ENCODE data around the gene NFIX. TPM values are rescaled to one million over a fixed set of nuclear protein-coding genes. Genes with fewer than 3 reads are reported as not detected.

NFIX gene
- total RNA-seq, 4 donors from 2014 or later = 126 to 223 (median 176) TPM

- Histone ChIP-seq H3K9me3 (no peaks in the 10 kb centered on the region), H3K4me3 (peak within 1 kb of the TSS; percentile 83), H3K27ac (peak within 1 kb of the TSS; percentile 79), H3K4me1 (peaks cover 53% of the 10 kb centered on the region), H3K27me3 (no peaks in the 10 kb centered on the region), H3K36me3 (peaks cover 9% of the 10 kb centered on the region)
- 5% methylated on average over 28 of the region's 65 CpGs for WGBS
- peak; percentile 90 to 92 for DNase-seq (ENCODE audit: low spot score in 2 of 2)
- no peak for TF ChIP-seq POLR2AphosphoS5 (IDR thresholded peaks at IDR 0.05)
- no peak for TF ChIP-seq POLR2A (IDR thresholded peaks at IDR 0.05)
Observed at GRCh38 chr19:13117772-13118423, 122.6 kb downstream of the NFIX start, which contains the start of gene NACC1. TSS of gene NACC1 (plus strand) at chr19:13118264. CDS start at chr19:13135208, 16,944 bp downstream.

GRCh38 chr19:13118424-13119193, 123.3 kb downstream of the NFIX start:
- H3K4me1 ChIP-seq = peaks cover 53% of the 10 kb centered on the region
- H3K27ac ChIP-seq = peak overlapping the region; percentile 75
- no peaks in the 10 kb centered on the region for H3K9me3 ChIP-seq
- H3K27me3 ChIP-seq = no peaks in the 10 kb centered on the region
- DNase-seq (ENCODE audit: low spot score in 2 of 2) = peak in 1 of 2 donors; percentile 79
- 3% methylated on average over 20 of the region's 57 CpGs for whole genome bisulfite sequencing
- TF ChIP-seq POLR2A (IDR thresholded peaks at IDR 0.05) = no peak
- no peak for TF ChIP-seq CTCF (IDR thresholded peaks at IDR 0.05)
- TF ChIP-seq EP300 (IDR thresholded peaks at IDR 0.05) = no peak
- no peak for TF ChIP-seq POLR2AphosphoS5 (IDR thresholded peaks at IDR 0.05)
- H3K4me3 ChIP-seq = peak overlapping the region; percentile 83
- H3K36me3 ChIP-seq = peaks cover 2% of the 10 kb centered on the region

GRCh38 chr19:13119627-13120026, 124.4 kb downstream of the NFIX start:
- Histone ChIP-seq H3K4me3 (peak overlapping the region; percentile 83), H3K4me1 (peaks cover 53% of the 10 kb centered on the region)
- TF ChIP-seq EP300 (IDR thresholded peaks at IDR 0.05) = no peak
- no peak for TF ChIP-seq POLR2AphosphoS5 (IDR thresholded peaks at IDR 0.05)
- no peak for TF ChIP-seq POLR2A (IDR thresholded peaks at IDR 0.05)
- no peak for TF ChIP-seq CTCF (IDR thresholded peaks at IDR 0.05)

GRCh38 chr19:13120031-13120430, 124.8 kb downstream of the NFIX start:
- Histone ChIP-seq H3K4me1 (peaks cover 53% of the 10 kb centered on the region), H3K27ac (no peak overlapping the region)

More at GRCh38 chr19:13119627-13120026, 124.4 kb downstream of the NFIX start:
- Histone ChIP-seq H3K9me3 (no peaks in the 10 kb centered on the region), H3K36me3 (no peaks in the 10 kb centered on the region), H3K27ac (no peak overlapping the region), H3K27me3 (no peaks in the 10 kb centered on the region)
- no peak for DNase-seq (ENCODE audit: low spot score in 2 of 2)
- WGBS = 69% methylated on average over 8 of the region's 8 CpGs

GRCh38 chr19:13120817-13121216, 125.5 kb downstream of the NFIX start:
- H3K9me3 ChIP-seq = no peaks in the 10 kb centered on the region
- H3K4me1 ChIP-seq = peaks cover 47% of the 10 kb centered on the region
- H3K4me3 ChIP-seq = no peak overlapping the region
- WGBS = 73% methylated on average over 10 of the region's 10 CpGs
- no peak overlapping the region for H3K27ac ChIP-seq
- no peaks in the 10 kb centered on the region for H3K27me3 ChIP-seq
- peaks cover under 1% of the 10 kb centered on the region for H3K36me3 ChIP-seq
- DNase-seq (ENCODE audit: low spot score in 2 of 2) = no peak
- TF ChIP-seq CTCF (IDR thresholded peaks at IDR 0.05) (no peak), POLR2A (IDR thresholded peaks at IDR 0.05) (no peak), EP300 (IDR thresholded peaks at IDR 0.05) (no peak), POLR2AphosphoS5 (IDR thresholded peaks at IDR 0.05) (no peak)

More at GRCh38 chr19:13120031-13120430, 124.8 kb downstream of the NFIX start:
- Histone ChIP-seq H3K27me3 (no peaks in the 10 kb centered on the region), H3K9me3 (no peaks in the 10 kb centered on the region), H3K36me3 (no peaks in the 10 kb centered on the region), H3K4me3 (no peak overlapping the region)
- 72% methylated on average over 9 of the region's 9 CpGs for WGBS
- no peak for TF ChIP-seq POLR2AphosphoS5 (IDR thresholded peaks at IDR 0.05)
- no peak for DNase-seq (ENCODE audit: low spot score in 2 of 2)
